GM12878 (cell line): ENCODE measurements around the gene IL1RAP. TPM values are rescaled to one million over a fixed set of nuclear protein-coding genes. Genes with fewer than 3 reads are reported as not detected.

ENCODE experiments used
- ATAC-seq: fragments of 200-7000 bp; cut with Tn5 transposase; 3 replicates; pipeline ENCODE4 v1.9.1; 2020; ENCODE audit warnings: mild to moderate bottlenecking, moderate library complexity
- BruUV-seq: library from RNA; stranded (reverse); fragments of 400-500 nt; replicated peaks from 2 replicates; lab custom pipeline; 2021; lab: Mats Ljungman, UMichigan
- CTCF ChIA-PET: fragments of 300-600 bp; sonication (Branson Sonifier 250); formaldehyde crosslinking; extraction: SDS; loops from one replicate; lab custom pipeline; 2021; ENCODE audit warnings: inconsistent platforms; lab: Yijun Ruan, JAX
- POLR2A ChIA-PET: fragments of 350-600 bp; formaldehyde crosslinking; extraction: SDS; loops from one replicate; lab custom pipeline; 2021; ENCODE audit warnings: inconsistent platforms; lab: Charles Lee
- RAD21 ChIA-PET: fragments of 300-600 bp; sonication (Branson Sonifier 250); formaldehyde crosslinking; loops from one replicate; lab custom pipeline; 2023; ENCODE audit warnings: antibody characterized with exemption; ENCODE audit not compliant: unreplicated experiment; lab: Charles Lee
- SMC1A ChIA-PET: fragments of 300-600 bp; sonication (Branson Sonifier 250); formaldehyde crosslinking; loops from one replicate; lab custom pipeline; 2023; ENCODE audit not compliant: unreplicated experiment, uncharacterized antibody; lab: Charles Lee
- DNase-seq: peaks from one replicate; pipeline ENCODE4 v3.0.0-alpha.2; 2011; ENCODE audit warnings: low read depth, low spot score
- FAIRE-seq: peaks from 3 replicates; lab custom pipeline; 2011; peaks lifted over from hg19 to GRCh38; lab: Jason Lieb, UNC
- H2AFZ ChIP-seq: 2 replicates; pipeline ENCODE4 v1.6.0; 2011; ENCODE audit warnings: low read depth, low read length, control low read depth; ENCODE audit not compliant: control insufficient read depth
- H3K27ac ChIP-seq: 2 replicates; pipeline ENCODE4 v1.5.1; 2011; ENCODE audit warnings: control low read depth; ENCODE audit not compliant: control insufficient read depth, insufficient read depth
- H3K27me3 ChIP-seq, 2 experiments: replicated peaks in 1 of 2; 2 replicates each; pipeline versions ENCODE4 v1.6.0 to v1.6.1; 2011; ENCODE audit warnings: low read length in 1 of 2; ENCODE audit not compliant: control insufficient read depth in 2 of 2, insufficient read depth in 2 of 2
- H3K36me3 ChIP-seq, 2 experiments: 2 replicates each; pipeline ENCODE4 v1.5.1; 2011; ENCODE audit warnings: low read length in 1 of 2; ENCODE audit not compliant: control insufficient read depth in 2 of 2, insufficient read depth in 2 of 2
- H3K4me1 ChIP-seq: 2 replicates; pipeline ENCODE4 v1.6.1; 2011; ENCODE audit warnings: mild to moderate bottlenecking, low read length, moderate library complexity, mixed read lengths; ENCODE audit not compliant: control insufficient read depth, insufficient read depth
- H3K4me2 ChIP-seq: 2 replicates; pipeline ENCODE4 v1.6.0; 2011; ENCODE audit warnings: control low read depth; ENCODE audit not compliant: control insufficient read depth, insufficient read depth
- H3K4me3 ChIP-seq: fragments of 200-600 bp; sonication (generic); 2 replicates; pipeline ENCODE4 v1.5.1; 2016
- H3K79me2 ChIP-seq: 2 replicates; pipeline ENCODE4 v1.6.0; 2011; ENCODE audit warnings: low read length; ENCODE audit not compliant: control insufficient read depth, insufficient read depth
- H3K9ac ChIP-seq: 2 replicates; pipeline ENCODE4 v1.8.0; 2011; ENCODE audit warnings: low read length, control low read depth, mixed read lengths; ENCODE audit not compliant: control insufficient read depth, insufficient read depth
- H3K9me3 ChIP-seq: replicated peaks from 3 replicates; pipeline ENCODE4 v1.5.1; 2011; ENCODE audit warnings: mild to moderate bottlenecking, low read length; ENCODE audit not compliant: control insufficient read depth, insufficient read depth
- H4K20me1 ChIP-seq: 2 replicates; pipeline ENCODE4 v1.6.0; 2011; ENCODE audit not compliant: control insufficient read depth, insufficient read depth
- ASH2L ChIP-seq: fragments of 300-600, 200-600 bp; sonication (generic); IDR thresholded peaks from 2 replicates; pipeline ENCODE4 v1.6.1; 2017; ENCODE audit warnings: low read depth, mild to moderate bottlenecking, borderline replicate concordance
- E2F8 ChIP-seq: fragments of 450-650 bp; IDR thresholded peaks from 2 replicates; pipeline ENCODE4 v1.6.1; 2018; ENCODE audit warnings: mild to moderate bottlenecking, low read depth, moderate library complexity; ENCODE audit not compliant: partially characterized antibody
- E4F1 ChIP-seq: fragments of 450-650 bp; IDR thresholded peaks from 2 replicates; pipeline ENCODE4 v1.6.1; 2018; ENCODE audit warnings: borderline replicate concordance, mild to moderate bottlenecking; ENCODE audit not compliant: partially characterized antibody
- FOS ChIP-seq: IDR thresholded peaks from 3 replicates; pipeline ENCODE4 v1.6.1; 2011; ENCODE audit warnings: borderline replicate concordance; ENCODE audit not compliant: insufficient read length; ENCODE audit errors: extremely low read depth
- GABPA ChIP-seq: IDR thresholded peaks from 2 replicates; pipeline ENCODE4 v1.6.1; 2014; ENCODE audit warnings: antibody characterized with exemption, low read depth, mild to moderate bottlenecking, inconsistent platforms
- IKZF1 ChIP-seq: fragments of 450-650 bp; conservative IDR thresholded peaks from 2 replicates; pipeline ENCODE4 v1.6.1; 2017; ENCODE audit warnings: antibody characterized with exemption, mild to moderate bottlenecking
- IKZF2 ChIP-seq, 2 experiments: fragments of 450-650 bp; IDR thresholded peaks; 2 replicates each; pipeline ENCODE4 v1.6.1; 2017; ENCODE audit warnings: mild to moderate bottlenecking in 2 of 2, moderate library complexity in 2 of 2
- KLF5 ChIP-seq: fragments of 450-650 bp; IDR thresholded peaks from 2 replicates; pipeline ENCODE4 v1.6.1; 2014; ENCODE audit warnings: mild to moderate bottlenecking; ENCODE audit not compliant: partially characterized antibody
- MEF2A ChIP-seq: IDR thresholded peaks from 2 replicates; pipeline ENCODE4 v1.6.1; 2011; ENCODE audit warnings: low read depth, mild to moderate bottlenecking, low read length, moderate library complexity; ENCODE audit not compliant: insufficient read depth
- NKRF ChIP-seq: fragments of 450-650 bp; conservative IDR thresholded peaks from 2 replicates; pipeline ENCODE4 v1.6.1; 2017; ENCODE audit warnings: mild to moderate bottlenecking, moderate library complexity
- POLR2A ChIP-seq: IDR thresholded peaks from 2 replicates; pipeline ENCODE4 v1.6.1; 2011; ENCODE audit warnings: low read depth, mild to moderate bottlenecking, low read length
- TARDBP ChIP-seq: IDR thresholded peaks from 2 replicates; pipeline ENCODE4 v1.6.1; 2016; ENCODE audit warnings: borderline replicate concordance
- ZBED1 ChIP-seq: IDR thresholded peaks from 2 replicates; pipeline ENCODE4 v1.6.1; 2016; ENCODE audit warnings: borderline replicate concordance
- ZBTB4 ChIP-seq: fragments of 450-650 bp; formaldehyde crosslinking; IDR thresholded peaks from 2 replicates; pipeline ENCODE4 v1.4.0; 2022; ENCODE audit warnings: mild to moderate bottlenecking, moderate library complexity
- ZNF274 ChIP-seq: IDR thresholded peaks from one replicate; pipeline ENCODE4 v1.8.0; 2011; ENCODE audit not compliant: insufficient read length, insufficient read depth
- WGBS: methylation state at CpG from one replicate; pipeline ENCODE4 v1.1.6; 2016; ENCODE audit warnings: low lambda C conversion rate; ENCODE audit not compliant: insufficient replicate concordance, insufficient coverage; ENCODE audit errors: missing lambda C conversion rate; 5-methylcytosine and 5-hydroxymethylcytosine counted together
- in situ Hi-C: fragments of 300-500 bp; cut with MboI; formaldehyde crosslinking; loops from 9 replicates; pipeline ENCODE4 v1.14.3; 2018; ENCODE audit warnings: mixed read lengths
- intact Hi-C: fragments of 100-400 bp; cut with micrococcal nuclease; formaldehyde crosslinking; loops from one replicate; pipeline ENCODE4 v1.14.2; 2022; ENCODE audit not compliant: unreplicated experiment
- polyA plus RNA-seq, 11 experiments: library from polyadenylated mRNA; depleted of rRNA in 4 of 11; unstranded in 6 of 11; stranded (reverse) in 5 of 11; fragments of >200 nt; fragmentation: Nextera tagmentation in 4 of 11; fragmentation: Illumina TruSeq in 1 of 11; extraction: Ambion mirVana in 4 of 11; extraction: Trizol in 1 of 11; gene quantifications; 1 replicate in 1 of 11; 2 replicates in 10 of 11; pipeline versions ENCODE4 v1.2.1 to v1.2.3, GENCODE V29; 2011 to 2016; ENCODE audit warnings: inconsistent platforms in 2 of 11, missing spikeins in 2 of 11, low read depth in 1 of 11
- total RNA-seq, 4 experiments: library from RNA; depleted of rRNA in 3 of 4; stranded (reverse); fragments of >200 nt in 3 of 4; fragmentation: Illumina TruSeq in 1 of 4; extraction: Trizol in 1 of 4; gene quantifications; 2 replicates each; pipeline versions ENCODE4 v1.2.1 to v1.2.3, GENCODE V29; 2013 to 2021

Gene IL1RAP
- total and polyA plus RNA-seq, 10 of the 15 experiments (the other 5 are each of a cell fraction or from before 2014, with no cell fraction given) = 0.17 to 1.0 (median 0.44) TPM; not detected in 1

- ATAC-seq (no peak), FAIRE-seq (no peak), DNase-seq (no peak)
- intact Hi-C loops (no loop called here), in situ Hi-C loops (no loop called here)
- no peak overlapping the region for H3K27ac ChIP-seq
- no peaks in the 10 kb centered on the region for H3K36me3 ChIP-seq
- H3K9ac ChIP-seq = no peak overlapping the region
- BruUV-seq = no TSS peak
- H2AFZ ChIP-seq = no peak overlapping the region
- no peaks in the 10 kb centered on the region for H3K4me1 ChIP-seq
- 0% methylated on average over 1 of the region's 1 CpG for WGBS
- H3K9me3 ChIP-seq = no peaks in the 10 kb centered on the region
- no peak for TF ChIP-seq NKRF
- no peak for TF ChIP-seq GABPA
- no peak for TF ChIP-seq ASH2L
- TF ChIP-seq MEF2A = no peak
- TF ChIP-seq FOS = no peak
- TF ChIP-seq E4F1 = no peak
- TF ChIP-seq IKZF1 = no peak
- TF ChIP-seq TARDBP = no peak
- TF ChIP-seq ZBTB4 (CRISPR knock-in tag) = no peak
- TF ChIP-seq E2F8 = no peak
- TF ChIP-seq ZBED1 = no peak
- no peak for TF ChIP-seq IKZF2 (IDR thresholded peaks at IDR 0.05)
- no peak for TF ChIP-seq POLR2A
- no peak for TF ChIP-seq KLF5
- TF ChIP-seq ZNF274 = no peak
- H3K4me2 ChIP-seq = no peak overlapping the region
- H4K20me1 ChIP-seq = no peaks in the 10 kb centered on the region
- SMC1A ChIA-PET = no interaction called here
- RAD21 ChIA-PET = no interaction called here
- no peak overlapping the region for H3K4me3 ChIP-seq
- no peaks in the 10 kb centered on the region for H3K27me3 ChIP-seq
- POLR2A ChIA-PET = no interaction called here
- CTCF ChIA-PET = no interaction called here
- H3K79me2 ChIP-seq = no peaks in the 10 kb centered on the region
Observed at GRCh38 chr3:190658106-190658505, 144.2 kb downstream of the IL1RAP start.
